Measurements from ENCODE around the gene ADI1. TPM values are rescaled to one million over a fixed set of nuclear protein-coding genes. Genes with fewer than 3 reads are reported as not detected.

Gene ADI1
- polyA plus RNA-seq, 1 of the 3 experiments (the other 2 are of a cell fraction) = 67.2 TPM

DNA sequence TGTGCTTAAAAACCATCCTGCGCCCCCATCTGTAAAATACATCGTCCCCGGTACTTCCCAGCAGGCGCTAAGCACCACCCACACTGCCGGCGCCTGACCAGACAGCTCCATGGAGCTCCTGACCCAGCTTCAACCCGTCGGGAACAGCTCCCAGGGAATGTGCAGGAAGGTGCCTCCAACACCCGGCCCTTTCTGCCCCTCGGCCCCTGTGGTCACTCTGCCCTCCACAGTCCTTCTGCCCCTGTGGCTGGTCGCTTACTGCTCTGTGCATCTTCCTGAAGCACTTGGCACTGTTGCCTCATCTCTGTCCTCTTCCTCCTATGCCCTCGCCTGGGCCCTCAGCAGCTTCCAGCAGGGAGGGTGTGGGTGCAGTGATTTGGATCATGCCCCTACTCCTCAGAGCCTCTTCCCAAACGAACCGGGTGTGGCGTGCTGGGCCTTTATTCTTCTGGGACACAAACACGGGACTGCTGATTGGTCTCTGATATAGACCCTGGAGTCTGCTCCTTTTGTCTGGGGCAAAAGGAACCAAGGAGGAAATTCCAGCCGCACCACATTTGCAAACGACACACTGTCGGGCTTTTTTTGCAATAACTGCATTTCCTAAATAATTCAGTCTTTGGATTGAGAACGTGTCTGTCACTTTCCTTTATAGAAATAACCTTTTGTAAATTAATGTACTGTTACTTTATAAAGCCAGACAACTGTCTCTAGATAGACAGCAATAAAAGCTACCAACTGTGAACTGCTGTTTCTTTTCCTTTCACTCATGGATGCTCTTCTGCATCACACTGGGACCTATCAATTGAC lies 65.9 kb downstream of the ADI1 start:
- no peak for DNase-seq
- H3K4me1 ChIP-seq (ENCODE audit: control insufficient read depth in 1 of 2, insufficient read depth in 2 of 2, low read depth in 1 of 2, low read length in 1 of 2) = peaks cover 0 to 24% of the 10 kb centered on the region in 2 experiments; a peak in 2 of 4 replicates
- H3K36me3 ChIP-seq (replicated peaks in 1 of 2; ENCODE audit: control insufficient read depth in 1 of 2, insufficient read depth in 2 of 2, low read length in 1 of 2) = peaks cover 14 to 54% of the 10 kb centered on the region in 2 experiments
- 97% methylated on average over 20 of the region's 20 CpGs for WGBS (ENCODE audit: low lambda C conversion rate)
- no peaks in the 10 kb centered on the region for H3K9me2 ChIP-seq
- H3K27me3 ChIP-seq (ENCODE audit: insufficient read depth) = no peaks in the 10 kb centered on the region
- CTCF ChIA-PET = interaction anchor here (0.9 to 2.0 kb wide), 3 partner anchors 9 to 29 kb away, joined by 6 to 9 read pairs (median 8); no protein-coding TSS in a partner anchor
- no peak overlapping the region for H3K27ac ChIP-seq (ENCODE audit: low read depth in 2 of 2, low read length in 1 of 2)
- H3K9ac ChIP-seq = no peak overlapping the region
- H3K79me2 ChIP-seq (ENCODE audit: insufficient read depth) = no peaks in the 10 kb centered on the region
- no peak overlapping the region for H3K4me3 ChIP-seq (ENCODE audit: low read depth in 2 of 2, low read length in 1 of 2)
- H3F3A ChIP-seq (replicated peaks; ENCODE audit: insufficient read depth) = no peaks in the 10 kb centered on the region
- H2AFZ ChIP-seq (ENCODE audit: low read depth) = no peak overlapping the region
- H3K9me3 ChIP-seq = no peaks in the 10 kb centered on the region
- H4K20me1 ChIP-seq (ENCODE audit: insufficient read depth) = no peaks in the 10 kb centered on the region
- POLR2A ChIA-PET = no interaction called here
- H3K4me2 ChIP-seq = no peak overlapping the region
- TF ChIP-seq MEF2A (IDR thresholded peaks at IDR 0.05; ENCODE audit: borderline replicate concordance, low read depth) (no peak), EP300 (IDR thresholded peaks at IDR 0.05; ENCODE audit: borderline replicate concordance in 1 of 2, low read depth in 1 of 2, low read length in 1 of 2) (no peak), NRF1 (IDR thresholded peaks at IDR 0.05; ENCODE audit: low read depth, low read length) (no peak), RAD21 (IDR thresholded peaks at IDR 0.05; ENCODE audit: low read length) (no peak), CTCF (IDR thresholded peaks at IDR 0.05) (no peak), RXRA (IDR thresholded peaks at IDR 0.05; ENCODE audit: borderline replicate concordance, low read depth) (no peak), TCF12 (IDR thresholded peaks at IDR 0.05) (no peak), TEAD4 (IDR thresholded peaks at IDR 0.05; ENCODE audit: borderline replicate concordance, insufficient read depth) (no peak), TAF1 (IDR thresholded peaks at IDR 0.05; ENCODE audit: borderline replicate concordance, low read depth, low read length) (no peak), FOSL2 (IDR thresholded peaks at IDR 0.05; ENCODE audit: borderline replicate concordance, low read depth) (no peak), YY1 (IDR thresholded peaks at IDR 0.05; ENCODE audit: low read depth) (no peak), MXI1 (IDR thresholded peaks at IDR 0.05; ENCODE audit: low read depth, low read length) (no peak), JUND (IDR thresholded peaks at IDR 0.05) (no peak), POLR2AphosphoS5 (IDR thresholded peaks at IDR 0.05; ENCODE audit: low read depth, low read length) (no peak)
- TF ChIP-seq, protein P1, sequence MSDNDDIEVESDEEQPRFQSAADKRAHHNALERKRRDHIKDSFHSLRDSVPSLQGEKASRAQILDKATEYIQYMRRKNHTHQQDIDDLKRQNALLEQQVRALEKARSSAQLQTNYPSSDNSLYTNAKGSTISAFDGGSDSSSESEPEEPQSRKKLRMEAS (IDR thresholded peaks at IDR 0.05; ENCODE audit: low read depth) = no peak
- TF ChIP-seq, protein P2, sequence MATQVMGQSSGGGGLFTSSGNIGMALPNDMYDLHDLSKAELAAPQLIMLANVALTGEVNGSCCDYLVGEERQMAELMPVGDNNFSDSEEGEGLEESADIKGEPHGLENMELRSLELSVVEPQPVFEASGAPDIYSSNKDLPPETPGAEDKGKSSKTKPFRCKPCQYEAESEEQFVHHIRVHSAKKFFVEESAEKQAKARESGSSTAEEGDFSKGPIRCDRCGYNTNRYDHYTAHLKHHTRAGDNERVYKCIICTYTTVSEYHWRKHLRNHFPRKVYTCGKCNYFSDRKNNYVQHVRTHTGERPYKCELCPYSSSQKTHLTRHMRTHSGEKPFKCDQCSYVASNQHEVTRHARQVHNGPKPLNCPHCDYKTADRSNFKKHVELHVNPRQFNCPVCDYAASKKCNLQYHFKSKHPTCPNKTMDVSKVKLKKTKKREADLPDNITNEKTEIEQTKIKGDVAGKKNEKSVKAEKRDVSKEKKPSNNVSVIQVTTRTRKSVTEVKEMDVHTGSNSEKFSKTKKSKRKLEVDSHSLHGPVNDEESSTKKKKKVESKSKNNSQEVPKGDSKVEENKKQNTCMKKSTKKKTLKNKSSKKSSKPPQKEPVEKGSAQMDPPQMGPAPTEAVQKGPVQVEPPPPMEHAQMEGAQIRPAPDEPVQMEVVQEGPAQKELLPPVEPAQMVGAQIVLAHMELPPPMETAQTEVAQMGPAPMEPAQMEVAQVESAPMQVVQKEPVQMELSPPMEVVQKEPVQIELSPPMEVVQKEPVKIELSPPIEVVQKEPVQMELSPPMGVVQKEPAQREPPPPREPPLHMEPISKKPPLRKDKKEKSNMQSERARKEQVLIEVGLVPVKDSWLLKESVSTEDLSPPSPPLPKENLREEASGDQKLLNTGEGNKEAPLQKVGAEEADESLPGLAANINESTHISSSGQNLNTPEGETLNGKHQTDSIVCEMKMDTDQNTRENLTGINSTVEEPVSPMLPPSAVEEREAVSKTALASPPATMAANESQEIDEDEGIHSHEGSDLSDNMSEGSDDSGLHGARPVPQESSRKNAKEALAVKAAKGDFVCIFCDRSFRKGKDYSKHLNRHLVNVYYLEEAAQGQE (IDR thresholded peaks at IDR 0.05; ENCODE audit: low read depth, low read length) = no peak
- TF ChIP-seq, protein P3, sequence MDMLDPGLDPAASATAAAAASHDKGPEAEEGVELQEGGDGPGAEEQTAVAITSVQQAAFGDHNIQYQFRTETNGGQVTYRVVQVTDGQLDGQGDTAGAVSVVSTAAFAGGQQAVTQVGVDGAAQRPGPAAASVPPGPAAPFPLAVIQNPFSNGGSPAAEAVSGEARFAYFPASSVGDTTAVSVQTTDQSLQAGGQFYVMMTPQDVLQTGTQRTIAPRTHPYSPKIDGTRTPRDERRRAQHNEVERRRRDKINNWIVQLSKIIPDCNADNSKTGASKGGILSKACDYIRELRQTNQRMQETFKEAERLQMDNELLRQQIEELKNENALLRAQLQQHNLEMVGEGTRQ (IDR thresholded peaks at IDR 0.05; ENCODE audit: borderline replicate concordance, low read depth, low read length) = no peak

Data from SK-N-SH (cell line).